Body of pancreas (tissue), 4 donors: ENCODE data around the gene CCDC85A. TPM values are rescaled to one million over a fixed set of nuclear protein-coding genes. Genes with fewer than 3 reads are reported as not detected.

ENCODE experiments used
- ATAC-seq: fragments of 150-250 bp; one replicate; pipeline ENCODE4 v1.9.1; 2016
- DNase-seq, 4 donors: peaks; one replicate each; pipeline ENCODE4 v3.0.0-alpha.2; 2019
- H3K27ac ChIP-seq, 4 donors: fragments of 200-600 bp; sonication (generic); 1 replicate in 3 of 4; 2 replicates in 1 of 4; pipeline versions ENCODE4 v1.5.1 to v1.6.1; 2016 to 2019; ENCODE audit warnings: mild to moderate bottlenecking in 1 of 4, mixed read lengths in 1 of 4, moderate library complexity in 1 of 4
- H3K27me3 ChIP-seq, 2 donors: fragments of 200-600 bp; sonication (generic); one replicate each; pipeline ENCODE4 v1.6.0; 2016; ENCODE audit warnings: mild to moderate bottlenecking in 1 of 2
- H3K36me3 ChIP-seq, 2 donors: fragments of 200-600 bp; sonication (generic); replicated peaks in 1 of 2; 2 replicates each; pipeline ENCODE4 v1.5.1; 2016; ENCODE audit warnings: low read depth in 2 of 2; ENCODE audit not compliant: insufficient read depth in 1 of 2
- H3K4me1 ChIP-seq: fragments of 200-600 bp; sonication (generic); one replicate; pipeline ENCODE4 v1.6.0; 2016
- H3K4me3 ChIP-seq, 2 donors: fragments of 200-600 bp; sonication (generic); 1 replicate in 1 of 2; 2 replicates in 1 of 2; pipeline ENCODE4 v1.5.1; 2016 to 2019
- H3K9me3 ChIP-seq, 3 donors: fragments of 200-600 bp; sonication (generic); 1 replicate in 2 of 3; 2 replicates in 1 of 3; pipeline ENCODE4 v1.5.1; 2016
- CTCF ChIP-seq, 7 experiments: fragments of 450-650 bp in 4 of 7; fragments of 200-600 bp in 3 of 7; sonication (generic) in 3 of 7; IDR thresholded peaks; one replicate each; pipeline ENCODE4 v1.5.1; 2016 to 2019; ENCODE audit warnings: antibody characterized with exemption in 7 of 7
- POLR2A ChIP-seq, 3 donors: fragments of 450-650 bp; IDR thresholded peaks; one replicate each; pipeline ENCODE4 v1.6.1; 2016; ENCODE audit warnings: antibody characterized with exemption in 3 of 3, mild to moderate bottlenecking in 2 of 3
- WGBS, 2 donors: methylation state at CpG; one replicate each; pipeline ENCODE4 v1.1.5; 2017; 5-methylcytosine and 5-hydroxymethylcytosine counted together
- intact Hi-C: fragments of 100-400 bp; cut with DNase I; formaldehyde crosslinking; loops from one replicate; pipeline ENCODE4 v1.15.1; 2023
- total RNA-seq, 2 donors: library from RNA; depleted of rRNA; stranded (reverse); fragments of >200 nt; gene quantifications; one replicate each; pipeline ENCODE4 v1.1.0, GENCODE V29; 2016

CCDC85A gene
- total RNA-seq, 2 donors from 2014 or later, result 2.3 to 2.6 TPM

- DNase-seq (peak in 3 of 4 donors; percentile 13 to 16 (median 13)), ATAC-seq (peak; percentile 21)
- intact Hi-C loops, result no loop called here
- Histone ChIP-seq H3K4me1 (no peaks in the 10 kb centered on the region), H3K4me3 (no peak overlapping the region), H3K27me3 (no peaks in the 10 kb centered on the region), H3K9me3 (no peaks in the 10 kb centered on the region), H3K27ac (no peak overlapping the region), H3K36me3 (no peaks in the 10 kb centered on the region)
- WGBS, 2 donors, result 5 to 6% methylated on average over 1 of the region's 1 CpG
- no peak for TF ChIP-seq CTCF (IDR thresholded peaks at IDR 0.05)
- TF ChIP-seq POLR2A (IDR thresholded peaks at IDR 0.05), result no peak
These were observed 129.7 kb downstream of the CCDC85A start for GRCh38 chr2:56313500-56313921.

- no peaks in the 10 kb centered on the region for H3K36me3 ChIP-seq
- H3K4me1 ChIP-seq, result no peaks in the 10 kb centered on the region
- H3K27ac ChIP-seq, result no peak overlapping the region
- intact Hi-C loops, result no loop called here
- H3K27me3 ChIP-seq, result no peaks in the 10 kb centered on the region
- no peak overlapping the region for H3K4me3 ChIP-seq
- no peaks in the 10 kb centered on the region for H3K9me3 ChIP-seq
- 43 to 46% methylated on average over 1 of the region's 1 CpG for WGBS, 2 donors
- ATAC-seq, result no peak
- DNase-seq, result no peak
- TF ChIP-seq POLR2A (IDR thresholded peaks at IDR 0.05) (no peak), CTCF (IDR thresholded peaks at IDR 0.05) (no peak)
These were observed 130.6 kb downstream of the CCDC85A start for GRCh38 chr2:56314371-56314770.

GRCh38 chr2:56314796-56315195 is 131.0 kb downstream of the CCDC85A start:
- TF ChIP-seq CTCF (IDR thresholded peaks at IDR 0.05) (no peak), POLR2A (IDR thresholded peaks at IDR 0.05) (no peak)
- WGBS, 2 donors, result 44 to 46% methylated on average over 2 of the region's 2 CpGs
- Histone ChIP-seq H3K27ac (no peak overlapping the region), H3K4me1 (no peaks in the 10 kb centered on the region), H3K4me3 (no peak overlapping the region), H3K27me3 (no peaks in the 10 kb centered on the region), H3K36me3 (no peaks in the 10 kb centered on the region), H3K9me3 (no peaks in the 10 kb centered on the region)
- no peak for DNase-seq
- intact Hi-C loops, result no loop called here
- ATAC-seq, result no peak

DNA sequence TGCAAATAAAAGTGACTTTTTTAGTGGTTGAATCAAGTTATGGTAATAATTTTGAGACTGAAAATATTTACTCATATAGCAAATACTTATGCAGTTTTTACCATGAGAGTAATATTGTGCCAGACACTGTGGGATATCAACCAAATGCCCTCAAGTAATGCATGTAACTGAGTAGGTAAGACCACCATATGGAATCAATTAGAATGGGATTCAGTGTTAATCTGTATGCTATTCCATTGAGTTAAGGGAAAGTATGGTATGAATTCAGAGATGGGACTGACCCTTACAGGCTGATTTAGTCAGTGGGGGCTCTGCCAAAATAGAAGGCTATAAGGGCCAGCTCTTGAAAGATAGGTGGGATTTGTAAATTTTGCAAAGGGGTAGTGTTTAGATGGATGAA is 131.6 kb downstream of the CCDC85A start:
- DNase-seq (no peak), ATAC-seq (no peak)
- Histone ChIP-seq H3K4me3 (no peak overlapping the region), H3K36me3 (no peaks in the 10 kb centered on the region), H3K4me1 (no peaks in the 10 kb centered on the region), H3K27ac (no peak overlapping the region), H3K9me3 (no peaks in the 10 kb centered on the region), H3K27me3 (no peaks in the 10 kb centered on the region)
- no peak for TF ChIP-seq CTCF (IDR thresholded peaks at IDR 0.05)
- intact Hi-C loops, result no loop called here

DNA sequence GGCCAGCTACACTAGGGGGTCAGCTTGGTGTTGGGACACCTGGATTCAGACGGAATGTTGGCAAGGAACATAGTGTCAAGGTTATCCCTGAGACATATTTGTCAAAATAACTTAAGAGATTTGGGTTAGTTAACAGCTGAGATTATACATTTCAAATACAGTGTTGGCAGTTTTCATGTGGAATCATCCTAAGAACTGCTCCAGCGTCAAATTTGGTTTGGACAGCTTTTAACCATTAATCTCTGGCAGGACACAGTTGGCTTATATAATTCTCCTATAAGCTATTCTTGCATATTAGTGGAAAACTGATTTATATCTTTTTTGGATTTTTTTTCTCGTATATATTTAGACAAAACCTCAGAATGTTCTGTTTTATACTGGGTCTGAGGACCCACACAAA is 132.2 kb downstream of the CCDC85A start:
- H3K4me3 ChIP-seq, result no peak overlapping the region
- H3K36me3 ChIP-seq, result no peaks in the 10 kb centered on the region
- intact Hi-C loops, result no loop called here
- no peaks in the 10 kb centered on the region for H3K4me1 ChIP-seq
- ATAC-seq, result no peak
- DNase-seq, result no peak
- no peaks in the 10 kb centered on the region for H3K9me3 ChIP-seq
- WGBS, 2 donors, result 54 to 59% methylated on average over 3 of the region's 3 CpGs
- no peaks in the 10 kb centered on the region for H3K27me3 ChIP-seq
- H3K27ac ChIP-seq, result no peak overlapping the region
- no peak for TF ChIP-seq POLR2A (IDR thresholded peaks at IDR 0.05)
